ENCODE measurements around the gene TRAF7.

DNA sequence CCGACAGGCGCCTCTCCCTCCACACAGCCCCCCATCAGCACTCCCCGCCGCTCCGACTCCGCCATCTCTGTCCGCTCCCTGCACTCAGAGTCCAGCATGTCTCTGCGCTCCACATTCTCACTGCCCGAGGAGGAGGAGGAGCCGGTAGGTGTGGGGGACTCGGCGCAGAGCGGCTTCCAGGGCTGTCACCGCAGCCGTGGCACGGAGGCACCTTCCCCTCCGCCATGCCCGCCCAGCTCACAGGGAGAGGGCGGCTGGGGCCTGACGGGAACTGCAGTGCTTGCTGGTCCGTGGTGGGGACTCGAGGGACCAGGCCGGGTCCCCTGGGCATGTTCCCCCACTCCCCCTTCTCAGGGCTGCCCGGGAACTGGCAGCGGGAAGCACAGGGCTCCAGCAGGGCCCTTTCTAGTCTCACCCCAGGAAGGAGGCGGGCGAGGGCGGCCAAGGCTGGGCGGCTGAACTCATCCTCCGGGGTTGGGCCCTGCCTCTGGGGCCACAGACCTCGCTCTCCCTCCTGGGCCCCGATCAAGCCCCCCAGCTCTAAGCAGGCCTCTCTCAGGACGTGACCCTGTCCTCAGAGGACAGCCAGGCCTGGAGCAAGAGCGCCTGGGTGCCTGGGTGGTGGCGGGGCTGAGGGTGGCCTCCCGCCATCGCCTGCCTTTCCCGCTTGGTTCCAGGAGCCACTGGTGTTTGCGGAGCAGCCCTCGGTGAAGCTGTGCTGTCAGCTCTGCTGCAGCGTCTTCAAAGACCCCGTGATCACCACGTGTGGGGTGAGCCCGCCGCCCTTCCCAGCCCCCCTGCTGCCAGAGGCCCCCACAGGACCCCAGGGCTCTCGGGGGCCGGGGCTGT, 15.2 kb downstream of the TRAF7 start:
- TF ChIP-seq, protein P1, sequence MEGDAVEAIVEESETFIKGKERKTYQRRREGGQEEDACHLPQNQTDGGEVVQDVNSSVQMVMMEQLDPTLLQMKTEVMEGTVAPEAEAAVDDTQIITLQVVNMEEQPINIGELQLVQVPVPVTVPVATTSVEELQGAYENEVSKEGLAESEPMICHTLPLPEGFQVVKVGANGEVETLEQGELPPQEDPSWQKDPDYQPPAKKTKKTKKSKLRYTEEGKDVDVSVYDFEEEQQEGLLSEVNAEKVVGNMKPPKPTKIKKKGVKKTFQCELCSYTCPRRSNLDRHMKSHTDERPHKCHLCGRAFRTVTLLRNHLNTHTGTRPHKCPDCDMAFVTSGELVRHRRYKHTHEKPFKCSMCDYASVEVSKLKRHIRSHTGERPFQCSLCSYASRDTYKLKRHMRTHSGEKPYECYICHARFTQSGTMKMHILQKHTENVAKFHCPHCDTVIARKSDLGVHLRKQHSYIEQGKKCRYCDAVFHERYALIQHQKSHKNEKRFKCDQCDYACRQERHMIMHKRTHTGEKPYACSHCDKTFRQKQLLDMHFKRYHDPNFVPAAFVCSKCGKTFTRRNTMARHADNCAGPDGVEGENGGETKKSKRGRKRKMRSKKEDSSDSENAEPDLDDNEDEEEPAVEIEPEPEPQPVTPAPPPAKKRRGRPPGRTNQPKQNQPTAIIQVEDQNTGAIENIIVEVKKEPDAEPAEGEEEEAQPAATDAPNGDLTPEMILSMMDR (IDR thresholded peaks at IDR 0.05), result no peak
- TF ChIP-seq POLR2A (IDR thresholded peaks at IDR 0.05), result no peak
